SH-SY5Y (cell line): ENCODE data around the gene OR52K1.

ENCODE experiments used
- GATA2 ChIP-seq: IDR thresholded peaks from 2 replicates; pipeline ENCODE4 v1.6.1; 2011; ENCODE audit warnings: mild to moderate bottlenecking, low read depth, low read length
- GATA3 ChIP-seq: IDR thresholded peaks from 2 replicates; pipeline ENCODE4 v1.6.1; 2011; ENCODE audit warnings: low read depth, mild to moderate bottlenecking, low read length, moderate library complexity

GRCh38 chr11:4459500-4459899, 22.9 kb upstream of the OR52K1 start:
- TF ChIP-seq GATA2 (no peak), GATA3 (no peak)
